GM19193 (cell line): ENCODE data around the gene TTC23.

Experiments used
- POLR2A ChIP-seq: IDR thresholded peaks from 4 replicates; pipeline ENCODE4 v1.6.1; 2011; ENCODE audit not compliant: insufficient read depth, insufficient read length; ENCODE audit errors: extremely low read depth

The TTC23 gene

GRCh38 chr15:99145005-99145404 is 104.4 kb downstream of the TTC23 start:
- TF ChIP-seq POLR2A: no peak

- no peak for TF ChIP-seq POLR2A
Observed at GRCh38 chr15:99143655-99144610, 105.4 kb downstream of the TTC23 start.

- no peak for TF ChIP-seq POLR2A
Observed at GRCh38 chr15:99143242-99143641, 106.1 kb downstream of the TTC23 start.

- no peak for TF ChIP-seq POLR2A
Observed at GRCh38 chr15:99142562-99142961, 106.8 kb downstream of the TTC23 start.

- TF ChIP-seq POLR2A: no peak
Observed at GRCh38 chr15:99141943-99142342, 107.4 kb downstream of the TTC23 start.

- TF ChIP-seq POLR2A: no peak
Observed at GRCh38 chr15:99140590-99140989, 108.8 kb downstream of the TTC23 start.

- TF ChIP-seq POLR2A: no peak
Observed at GRCh38 chr15:99139276-99139675, 110.1 kb downstream of the TTC23 start.

GRCh38 chr15:99138491-99138982 is 110.8 kb downstream of the TTC23 start:
- no peak for TF ChIP-seq POLR2A

GRCh38 chr15:99137877-99138276 is 111.5 kb downstream of the TTC23 start:
- no peak for TF ChIP-seq POLR2A

- TF ChIP-seq POLR2A: no peak
Observed at GRCh38 chr15:99137111-99137546, 112.3 kb downstream of the TTC23 start.

GRCh38 chr15:99135194-99135593 is 114.2 kb downstream of the TTC23 start:
- no peak for TF ChIP-seq POLR2A

- TF ChIP-seq POLR2A: no peak
Observed at GRCh38 chr15:99134317-99134821, 115.0 kb downstream of the TTC23 start.

GRCh38 chr15:99132634-99133287 is 116.6 kb downstream of the TTC23 start:
- no peak for TF ChIP-seq POLR2A

- TF ChIP-seq POLR2A: no peak
Observed at GRCh38 chr15:99132122-99132521, 117.3 kb downstream of the TTC23 start.

GRCh38 chr15:99131441-99132023 is 117.8 kb downstream of the TTC23 start:
- TF ChIP-seq POLR2A: no peak
